Endothelial cell of hepatic sinusoid (primary cell): ENCODE measurements around the gene GPLD1.

ENCODE experiments used
- in situ Hi-C: cut with HindIII; loops from 2 replicates; pipeline ENCODE4 v1.10.0; 2017; ENCODE audit warnings: low sequenced_read_pairs

GPLD1 gene

GRCh38 chr6:24458941-24459340, 30.4 kb downstream of the GPLD1 start:
- in situ Hi-C loops = no loop called here

- in situ Hi-C loops = no loop called here
These were observed 31.2 kb downstream of the GPLD1 start for GRCh38 chr6:24458134-24458533.

GRCh38 chr6:24455061-24455460, 34.3 kb downstream of the GPLD1 start:
- in situ Hi-C loops = no loop called here

DNA sequence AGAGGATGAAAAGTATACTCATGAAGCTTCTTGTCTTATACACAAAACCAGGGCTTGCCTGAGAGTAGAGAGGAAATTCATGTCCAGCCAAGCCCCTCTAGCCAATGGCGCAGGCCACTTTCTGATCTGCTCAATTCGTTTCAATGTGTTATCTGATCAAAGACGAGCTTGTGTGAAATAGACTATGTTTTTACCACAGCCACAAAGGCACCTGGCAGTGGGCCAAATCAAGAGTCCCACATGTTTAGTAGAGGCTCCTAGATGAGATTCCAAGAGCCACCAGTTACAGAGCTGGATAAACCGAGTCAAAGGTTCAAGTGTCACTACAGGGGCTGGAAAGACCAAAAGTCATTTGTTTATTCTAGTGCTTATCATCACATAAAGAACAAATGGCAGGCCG, 34.9 kb downstream of the GPLD1 start:
- in situ Hi-C loops = no loop called here

- in situ Hi-C loops = no loop called here
These were observed 35.5 kb downstream of the GPLD1 start for GRCh38 chr6:24453921-24454320.

GRCh38 chr6:24451581-24452388, 37.6 kb downstream of the GPLD1 start:
- in situ Hi-C loops = no loop called here

GRCh38 chr6:24448828-24449525, 40.4 kb downstream of the GPLD1 start:
- in situ Hi-C loops = no loop called here

DNA sequence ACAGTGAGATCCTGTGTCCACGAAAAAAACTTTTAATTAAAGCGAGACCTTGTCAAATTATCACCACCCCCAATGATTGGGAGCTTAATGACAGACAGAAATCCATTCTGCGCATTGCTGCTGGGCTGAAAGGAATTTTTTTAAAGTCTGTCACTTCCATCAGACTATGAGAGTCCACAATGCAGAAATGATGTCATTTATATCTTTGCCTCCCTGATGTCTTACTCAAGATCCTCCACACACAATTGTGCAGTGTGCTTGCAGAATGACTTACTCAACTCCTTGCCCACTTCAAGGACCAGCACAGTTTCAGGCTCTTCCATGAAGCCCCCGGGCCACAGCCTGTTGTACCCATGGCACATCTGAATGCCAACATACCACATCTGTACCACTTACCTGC, 41.0 kb downstream of the GPLD1 start:
- in situ Hi-C loops = no loop called here

DNA sequence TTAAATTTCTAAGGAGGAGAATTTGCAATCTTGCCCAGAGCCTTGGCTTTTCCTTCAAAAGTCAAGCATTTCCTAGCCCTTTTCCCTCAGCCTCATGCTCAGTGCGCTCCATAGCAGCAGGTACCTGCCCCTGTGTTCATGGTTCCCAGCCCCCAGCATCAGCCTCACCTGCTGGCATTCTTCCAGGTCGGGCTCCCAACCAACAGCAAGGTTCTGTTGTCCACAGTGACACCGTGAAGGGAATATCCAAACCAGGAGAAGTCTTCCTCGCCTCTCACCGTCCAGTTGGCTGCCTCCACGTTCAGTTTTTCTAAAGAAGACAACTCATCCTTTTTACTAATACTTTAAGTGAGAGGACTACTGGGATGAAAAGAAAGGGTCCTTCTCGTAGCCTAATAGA, 42.7 kb downstream of the GPLD1 start:
- in situ Hi-C loops = no loop called here

DNA sequence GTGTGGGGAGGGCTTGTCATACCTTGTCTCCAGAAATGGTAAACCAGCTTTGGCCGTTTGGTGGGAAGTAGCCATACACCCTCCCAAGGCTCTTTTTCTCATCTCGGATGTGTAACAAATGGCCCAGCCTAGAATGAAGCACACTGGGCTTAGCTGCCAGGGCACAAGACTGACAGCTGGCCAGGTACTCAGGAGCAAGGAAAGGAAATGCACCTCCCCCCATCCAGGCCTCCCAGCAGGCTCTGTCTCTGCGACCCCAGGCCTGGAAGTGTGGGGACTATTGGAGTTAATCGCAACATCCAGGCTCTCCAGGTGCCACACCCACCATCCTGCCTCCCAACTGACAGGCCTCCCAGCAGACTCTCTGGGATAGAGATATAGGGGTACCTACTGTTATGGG, 43.7 kb downstream of the GPLD1 start:
- in situ Hi-C loops = no loop called here

GRCh38 chr6:24444588-24444987, 44.8 kb downstream of the GPLD1 start:
- in situ Hi-C loops = no loop called here

DNA sequence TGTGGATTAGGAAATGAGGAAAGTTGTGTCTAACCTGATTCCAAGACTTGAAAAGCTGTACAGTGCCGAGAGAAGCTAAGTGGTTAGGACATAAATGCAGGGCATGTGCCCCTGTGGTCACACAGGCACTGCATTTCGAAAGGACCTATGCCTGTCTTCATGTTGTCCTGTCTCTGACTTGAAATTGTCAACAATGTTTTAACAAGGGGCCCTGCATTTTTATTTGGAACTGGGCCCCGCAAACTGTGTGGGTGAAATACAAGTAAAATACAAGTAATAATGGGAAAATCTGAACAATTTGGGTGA, 47.8 kb downstream of the GPLD1 start:
- in situ Hi-C loops = no loop called here

- in situ Hi-C loops = no loop called here
These were observed 48.3 kb downstream of the GPLD1 start for GRCh38 chr6:24440897-24441598.

DNA sequence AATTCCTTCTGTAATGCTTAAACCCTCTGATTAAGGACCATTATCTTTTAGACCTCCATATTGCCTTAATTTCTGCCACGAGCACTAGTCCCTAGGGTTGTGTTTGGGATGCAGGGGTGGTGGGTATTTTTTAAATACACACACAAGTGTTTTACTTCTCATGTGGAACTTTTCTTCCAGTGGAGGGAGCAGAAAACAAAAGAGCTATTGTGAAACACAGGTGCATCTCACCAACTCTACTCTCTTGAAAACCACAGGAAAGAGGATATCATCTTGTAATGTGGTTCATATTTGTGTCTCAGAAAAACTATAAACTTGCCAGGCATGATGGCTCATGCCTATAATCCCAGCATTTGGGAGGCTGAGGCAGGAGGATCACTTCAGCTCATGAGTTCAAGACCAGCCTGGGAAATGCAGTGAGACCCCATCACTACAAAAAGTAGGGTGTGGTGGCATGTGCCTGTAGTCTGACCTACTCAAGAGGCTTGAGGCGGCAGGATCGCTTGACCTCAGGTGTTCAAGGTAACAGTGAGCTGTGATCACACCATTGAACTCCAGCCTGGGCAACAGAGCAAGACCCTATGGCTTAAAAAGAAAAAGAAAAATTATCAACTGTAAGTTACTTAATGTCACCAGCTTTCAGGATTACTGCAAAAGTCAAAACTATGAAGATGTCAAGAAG, 49.4 kb downstream of the GPLD1 start:
- in situ Hi-C loops = no loop called here

DNA sequence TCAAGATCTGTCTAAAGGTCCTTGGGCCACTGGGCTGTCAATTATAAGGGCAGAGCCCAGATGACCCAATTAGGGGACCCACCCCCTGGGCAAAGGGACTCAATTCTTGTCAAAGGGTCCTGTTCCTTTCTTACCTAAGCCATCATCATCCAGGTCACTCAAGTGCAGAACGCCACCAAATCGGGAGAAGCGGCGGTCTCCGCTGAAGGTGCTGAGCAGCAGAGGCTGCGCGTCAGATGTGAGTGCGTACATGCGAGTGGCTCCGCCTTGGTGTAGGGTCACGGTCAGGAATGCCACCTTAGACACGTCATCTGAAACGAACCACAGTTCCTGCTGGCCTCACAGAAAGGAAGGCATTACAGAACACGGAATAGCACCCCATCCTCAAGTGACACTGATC, 52.4 kb downstream of the GPLD1 start:
- in situ Hi-C loops = no loop called here

GRCh38 chr6:24432611-24433010, 56.8 kb downstream of the GPLD1 start:
- in situ Hi-C loops = no loop called here

DNA sequence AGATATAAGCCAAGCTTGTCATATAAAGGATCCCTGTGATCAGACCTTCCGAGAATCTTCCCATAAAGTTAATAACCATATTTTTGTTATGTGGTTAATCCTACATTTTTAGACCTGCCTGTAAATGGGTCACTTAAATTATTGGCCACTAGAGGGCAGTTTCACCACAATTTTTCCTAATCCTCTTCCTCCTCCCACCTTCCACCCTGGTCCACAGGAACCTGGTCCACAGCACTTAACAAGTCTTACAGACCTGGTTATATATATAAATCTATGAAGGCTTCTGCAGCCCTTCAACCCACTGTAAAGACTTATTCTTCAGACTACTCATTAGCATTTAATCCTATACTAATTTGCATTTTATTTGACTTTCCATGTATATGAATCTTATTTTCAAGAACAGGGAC, 58.3 kb downstream of the GPLD1 start:
- in situ Hi-C loops = no loop called here

- in situ Hi-C loops = no loop called here
These were observed 59.3 kb downstream of the GPLD1 start for GRCh38 chr6:24430086-24430485.

GRCh38 chr6:24429146-24429545, 60.2 kb downstream of the GPLD1 start:
- in situ Hi-C loops = no loop called here

GRCh38 chr6:24428615-24429014, 60.8 kb downstream of the GPLD1 start:
- in situ Hi-C loops = no loop called here

DNA sequence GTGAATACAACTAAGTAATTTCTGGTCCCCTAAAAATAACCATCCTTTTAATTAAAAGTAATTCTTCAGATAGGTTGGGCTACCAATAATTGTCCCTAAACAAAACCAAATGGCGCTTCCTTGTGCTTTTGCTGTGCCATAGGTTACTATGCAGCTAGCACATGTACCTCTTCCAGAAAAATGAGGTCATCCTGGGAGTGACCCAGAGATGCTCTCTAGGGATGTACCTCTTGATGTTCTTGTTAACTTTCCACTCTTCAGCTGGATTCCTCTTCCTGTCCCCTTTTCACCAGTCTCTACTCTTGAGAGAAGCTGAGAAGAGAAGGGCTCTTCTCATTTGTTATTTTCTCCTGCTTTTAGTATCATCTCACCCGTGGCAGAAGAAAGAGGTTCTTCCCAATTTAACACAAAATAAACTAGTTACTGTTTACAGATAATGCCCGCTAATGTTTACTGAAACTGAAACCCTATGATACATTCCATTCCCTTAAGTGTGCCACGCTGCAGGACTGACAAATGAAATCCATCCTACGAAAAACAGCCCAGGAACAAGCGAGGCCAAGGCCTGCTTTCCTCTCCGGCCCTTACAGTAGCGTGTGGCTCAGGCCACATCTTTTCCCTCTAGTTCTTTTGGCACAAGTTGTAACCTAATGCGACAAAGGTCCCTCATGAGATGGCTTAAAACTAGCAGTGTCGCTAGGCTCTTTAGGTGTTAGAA, 62.5 kb downstream of the GPLD1 start:
- in situ Hi-C loops = no loop called here
